ENCODE results near the gene IRF3. TPM values are rescaled to one million over a fixed set of nuclear protein-coding genes. Genes with fewer than 3 reads are reported as not detected.

IRF3 gene
- total RNA-seq, 4 donors from 2014 or later: 8.2 to 106 (median 63.9) TPM

GRCh38 chr19:49616945-49617344 is 48.7 kb downstream of the IRF3 start:
- Histone ChIP-seq H3K4me1 (no peaks in the 10 kb centered on the region), H3K9me3 (no peaks in the 10 kb centered on the region), H3K27ac (no peak overlapping the region), H3K27me3 (no peaks in the 10 kb centered on the region), H3K4me3 (no peak overlapping the region), H3K36me3 (no peaks in the 10 kb centered on the region)
- TF ChIP-seq POLR2A (IDR thresholded peaks at IDR 0.05) (no peak), CTCF (IDR thresholded peaks at IDR 0.05) (no peak)
- intact Hi-C loops (cut with DNase I; ENCODE audit: low total_unique reads): no loop called here
- no peak for DNase-seq

DNA sequence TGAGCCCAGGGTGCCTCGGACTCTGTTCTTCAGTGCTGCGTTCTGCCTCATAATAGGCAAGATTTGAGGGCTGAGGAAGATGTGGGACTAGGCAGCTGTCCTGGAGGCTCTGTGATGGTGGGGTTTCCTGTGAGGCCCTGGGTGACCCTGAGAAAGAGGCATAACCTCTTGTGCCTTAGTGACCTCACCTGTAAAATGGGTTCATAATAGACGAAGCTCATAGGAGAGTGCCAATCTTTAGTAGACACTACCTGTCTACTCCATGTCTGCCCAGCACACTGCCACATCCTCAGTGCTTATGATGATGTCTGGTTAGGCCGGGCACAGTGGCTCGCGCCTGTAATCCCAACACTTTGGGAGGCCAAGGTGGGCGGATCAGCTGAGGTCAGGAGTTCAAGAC is 49.1 kb downstream of the IRF3 start:
- Histone ChIP-seq H3K27ac (no peak overlapping the region), H3K9me3 (no peaks in the 10 kb centered on the region), H3K27me3 (no peaks in the 10 kb centered on the region), H3K36me3 (no peaks in the 10 kb centered on the region), H3K4me3 (no peak overlapping the region), H3K4me1 (no peaks in the 10 kb centered on the region)
- intact Hi-C loops (cut with DNase I; ENCODE audit: low total_unique reads): no loop called here
- TF ChIP-seq CTCF (IDR thresholded peaks at IDR 0.05): no peak
- no peak for TF ChIP-seq POLR2A (IDR thresholded peaks at IDR 0.05)
- DNase-seq: no peak

DNA sequence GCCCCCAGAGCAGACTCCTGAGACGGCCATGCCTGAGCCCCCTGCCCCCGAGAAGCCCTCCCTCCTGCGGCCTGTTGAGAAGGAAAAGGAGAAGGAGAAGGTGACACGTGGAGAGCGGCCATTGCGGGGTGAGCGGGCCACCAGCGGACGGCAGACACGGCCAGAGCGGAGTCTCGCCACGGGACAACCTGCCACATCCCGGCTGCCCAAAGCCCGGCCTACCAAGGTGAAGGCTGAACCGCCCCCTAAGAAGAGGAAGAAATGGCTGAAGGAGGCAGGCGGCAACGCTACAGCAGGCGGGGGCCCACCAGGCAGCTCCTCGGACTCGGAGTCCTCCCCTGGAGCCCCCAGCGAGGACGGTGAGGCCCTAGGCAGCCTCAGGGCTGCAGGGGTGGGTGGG is 49.8 kb downstream of the IRF3 start:
- no peak for DNase-seq
- TF ChIP-seq CTCF (IDR thresholded peaks at IDR 0.05) (no peak), POLR2A (IDR thresholded peaks at IDR 0.05) (no peak)
- Histone ChIP-seq H3K4me1 (no peaks in the 10 kb centered on the region), H3K36me3 (no peaks in the 10 kb centered on the region), H3K4me3 (no peak overlapping the region), H3K27me3 (no peaks in the 10 kb centered on the region), H3K9me3 (no peaks in the 10 kb centered on the region), H3K27ac (no peak overlapping the region)
- intact Hi-C loops (cut with DNase I; ENCODE audit: low total_unique reads): no loop called here

GRCh38 chr19:49614096-49614833 is 51.4 kb downstream of the IRF3 start:
- no peaks in the 10 kb centered on the region for H3K27me3 ChIP-seq
- intact Hi-C loops (cut with DNase I; ENCODE audit: low total_unique reads): no loop called here
- no peak overlapping the region for H3K27ac ChIP-seq
- H3K9me3 ChIP-seq: no peaks in the 10 kb centered on the region
- no peaks in the 10 kb centered on the region for H3K36me3 ChIP-seq
- TF ChIP-seq POLR2A (IDR thresholded peaks at IDR 0.05) (no peak), CTCF (IDR thresholded peaks at IDR 0.05) (no peak)
- no peak overlapping the region for H3K4me3 ChIP-seq
- no peak for DNase-seq
- H3K4me1 ChIP-seq: no peaks in the 10 kb centered on the region

DNA sequence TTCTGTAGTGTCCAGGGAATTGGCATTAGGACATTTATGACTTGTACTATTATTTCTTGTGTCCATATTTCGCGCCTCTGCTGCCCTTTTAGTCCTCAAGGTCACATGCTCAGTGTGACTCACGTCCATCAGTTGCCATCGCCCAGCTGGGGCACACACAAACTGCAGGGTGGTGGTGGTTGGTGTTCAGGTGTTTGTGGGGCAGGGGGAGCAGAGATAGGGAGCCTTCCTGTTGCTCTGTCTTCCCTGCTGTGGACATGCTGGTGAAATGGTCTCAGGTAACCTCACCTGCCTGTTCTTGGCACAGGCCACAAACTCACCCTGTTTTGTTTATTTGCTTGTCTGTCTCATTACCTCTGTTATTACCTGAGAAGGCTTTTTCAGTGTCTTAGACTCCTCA is 52.3 kb downstream of the IRF3 start:
- Histone ChIP-seq H3K27ac (no peak overlapping the region), H3K36me3 (no peaks in the 10 kb centered on the region), H3K4me3 (no peak overlapping the region), H3K9me3 (no peaks in the 10 kb centered on the region), H3K27me3 (no peaks in the 10 kb centered on the region), H3K4me1 (no peaks in the 10 kb centered on the region)
- intact Hi-C loops (cut with DNase I; ENCODE audit: low total_unique reads): no loop called here
- no peak for DNase-seq
- TF ChIP-seq POLR2A (IDR thresholded peaks at IDR 0.05) (no peak), CTCF (IDR thresholded peaks at IDR 0.05) (no peak)

Small RNA genes lying within 50 kb of the gene (microRNA-seq; reads per million reads assigned to microRNA genes)
- not detected for gene MIR5088 (ENCODE audit: borderline microRNAs expressed, borderline replicate concordance)

Small RNA genes lying within 50 kb of the gene (small RNA-seq; reads per million reads assigned to genes)
- gene MIR5088: not detected

Other genes with a start within 250 kb of the IRF3 start
- gene PTH2, start 242.4 kb downstream of the IRF3 start, total RNA-seq: not detected
- not detected for gene GFY, start 240.5 kb downstream of the IRF3 start, total RNA-seq
- gene SLC17A7, start 224.3 kb downstream of the IRF3 start, total RNA-seq: 1 to 10 TPM in 3 of 4 donors, not detected in 1; 1.3 to 5.6 (median 1.9) TPM
- 10 to 100 TPM; 31.2 to 70.2 (median 46.5) TPM for gene PIH1D1, start 214.0 kb downstream of the IRF3 start, total RNA-seq
- gene ALDH16A1, start 212.6 kb downstream of the IRF3 start, total RNA-seq: 10 to 100 TPM; 13.5 to 40.8 (median 34.5) TPM
- 10 to 100 TPM in 1 of 4 donors, 1 to 10 TPM in 2, not detected in 1; 3.7 to 19.4 (median 4.1) TPM for gene FLT3LG, start 191.6 kb downstream of the IRF3 start, total RNA-seq
- 1,000 to 10,000 TPM; 1,462 to 5,863 (median 3,544) TPM for gene RPL13A, start 178.2 kb downstream of the IRF3 start, total RNA-seq
- over 10,000 TPM in 1 of 4 donors, 1,000 to 10,000 TPM in 3; 2,160 to 10,624 (median 5,235) TPM for gene RPS11, start 169.4 kb downstream of the IRF3 start, total RNA-seq
- 100 to 1,000 TPM; 151 to 226 (median 201) TPM for gene FCGRT, start 153.2 kb downstream of the IRF3 start, total RNA-seq
- 10 to 100 TPM; 14.3 to 71.1 (median 41.4) TPM for gene RCN3, start 137.9 kb downstream of the IRF3 start, total RNA-seq
- gene NOSIP, start 85.3 kb downstream of the IRF3 start, total RNA-seq: 100 to 1,000 TPM in 1 of 4 donors, 10 to 100 TPM in 3; 29.0 to 347 (median 65.4) TPM
- 1 to 10 TPM in 1 of 4 donors, under 1 TPM in 1, not detected in 2; 0.95 to 1.4 TPM for gene PRRG2, start 84.5 kb downstream of the IRF3 start, total RNA-seq
- 10 to 100 TPM in 2 of 4 donors, 1 to 10 TPM in 2; 2.6 to 63.1 (median 8.6) TPM for gene PRR12, start 74.7 kb downstream of the IRF3 start, total RNA-seq
- gene RRAS, start 25.7 kb downstream of the IRF3 start, total RNA-seq: 100 to 1,000 TPM in 1 of 4 donors, 10 to 100 TPM in 3; 17.1 to 106 (median 47.7) TPM
- 10 to 100 TPM in 3 of 4 donors, 1 to 10 TPM in 1; 8.8 to 76.9 (median 11.4) TPM for gene SCAF1, start 23.6 kb downstream of the IRF3 start, total RNA-seq
- 10 to 100 TPM in 1 of 4 donors, 1 to 10 TPM in 3; 3.1 to 23.8 (median 3.5) TPM for gene BCL2L12, start 76 bp upstream of the IRF3 start, total RNA-seq
- gene PRMT1, start 11.4 kb upstream of the IRF3 start, total RNA-seq: 100 to 1,000 TPM in 3 of 4 donors, 10 to 100 TPM in 1; 78.5 to 274 (median 217) TPM
- 1 to 10 TPM in 3 of 4 donors, not detected in 1; 1.3 to 6.0 (median 1.5) TPM for gene ADM5, start 23.7 kb upstream of the IRF3 start, total RNA-seq
- gene CPT1C, start 25.3 kb upstream of the IRF3 start, total RNA-seq: 10 to 100 TPM in 2 of 4 donors, 1 to 10 TPM in 2; 1.5 to 26.6 (median 12.2) TPM
- gene TSKS, start 97.4 kb upstream of the IRF3 start, total RNA-seq: 1 to 10 TPM in 1 of 4 donors, under 1 TPM in 1, not detected in 2; 0.28 to 1.9 TPM
- gene AP2A1, start 101.1 kb upstream of the IRF3 start, total RNA-seq: 100 to 1,000 TPM in 1 of 4 donors, 10 to 100 TPM in 3; 47.1 to 114 (median 54.7) TPM
- 10 to 100 TPM; 10.5 to 28.8 (median 23.3) TPM for gene FUZ, start 147.4 kb upstream of the IRF3 start, total RNA-seq
- gene MED25, start 152.4 kb upstream of the IRF3 start, total RNA-seq: 10 to 100 TPM; 21.1 to 48.1 (median 26.8) TPM
- gene PTOV1, start 185.3 kb upstream of the IRF3 start, total RNA-seq: 100 to 1,000 TPM in 1 of 4 donors, 10 to 100 TPM in 3; 46.2 to 156 (median 82.0) TPM
- 100 to 1,000 TPM in 1 of 4 donors, 10 to 100 TPM in 3; 47.7 to 104 (median 77.7) TPM for gene PNKP, start 201.7 kb upstream of the IRF3 start, total RNA-seq
- gene AKT1S1, start 211.5 kb upstream of the IRF3 start, total RNA-seq: 10 to 100 TPM in 1 of 4 donors, 1 to 10 TPM in 3; 2.6 to 26.7 (median 5.9) TPM
- 10 to 100 TPM in 3 of 4 donors, 1 to 10 TPM in 1; 9.1 to 44.1 (median 12.5) TPM for gene TBC1D17, start 211.8 kb upstream of the IRF3 start, total RNA-seq
- 1 to 10 TPM in 1 of 4 donors, under 1 TPM in 1, not detected in 2; 0.82 to 1.2 TPM for gene IL4I1, start 231.0 kb upstream of the IRF3 start, total RNA-seq